Prostate gland (tissue), 2 donors: ENCODE measurements around the gene MXRA8. TPM values are rescaled to one million over a fixed set of nuclear protein-coding genes. Genes with fewer than 3 reads are reported as not detected.
"Not testable (repeated sequence)": the region's sequence is repeated elsewhere in the genome, so short reads cannot be mapped to it uniquely, and the experiment has no call there.

Source experiments
- DNase-seq: peaks from one replicate; pipeline ENCODE4 v3.0.0-alpha.2; 2019; ENCODE audit warnings: low spot score
- H3K27ac ChIP-seq, 2 donors: fragments of 200-600 bp; sonication (generic); 2 replicates each; pipeline ENCODE4 v1.5.1; 2017 to 2019
- H3K27me3 ChIP-seq: fragments of 200-600 bp; sonication (generic); replicated peaks from 2 replicates; pipeline ENCODE4 v1.5.1; 2019; ENCODE audit not compliant: insufficient read depth
- H3K36me3 ChIP-seq, 2 donors: fragments of 200-600 bp; sonication (generic); 1 replicate in 1 of 2; 2 replicates in 1 of 2; pipeline versions ENCODE4 v1.5.1 to v1.8.1; 2017 to 2019
- H3K4me1 ChIP-seq: fragments of 200-600 bp; sonication (generic); replicated peaks from 2 replicates; pipeline ENCODE4 v1.5.1; 2019
- H3K4me3 ChIP-seq, 2 donors: fragments of 200-600 bp; sonication (generic); 2 replicates each; pipeline ENCODE4 v1.5.1; 2017 to 2019
- H3K9me3 ChIP-seq: fragments of 200-600 bp; sonication (generic); 2 replicates; pipeline ENCODE4 v1.5.1; 2017
- CTCF ChIP-seq, 4 experiments: fragments of 200-600 bp in 2 of 4; fragments of 450-650 bp in 2 of 4; sonication (generic) in 2 of 4; IDR thresholded peaks; 1 replicate in 3 of 4; 2 replicates in 1 of 4; pipeline ENCODE4 v1.5.1; 2016 to 2019; ENCODE audit warnings: antibody characterized with exemption in 4 of 4, mild to moderate bottlenecking in 2 of 4, moderate library complexity in 2 of 4
- POLR2A ChIP-seq: fragments of 450-650 bp; IDR thresholded peaks from one replicate; pipeline ENCODE4 v1.6.1; 2016; ENCODE audit warnings: antibody characterized with exemption, mild to moderate bottlenecking
- POLR2AphosphoS5 ChIP-seq: sonication (generic); formaldehyde crosslinking; IDR thresholded peaks from one replicate; pipeline ENCODE4 v1.6.1; 2017; ENCODE audit warnings: antibody characterized with exemption
- WGBS: methylation state at CpG from one replicate; pipeline ENCODE4 v1.1.5; 2018; 5-methylcytosine and 5-hydroxymethylcytosine counted together
- intact Hi-C: fragments of 100-400 bp; cut with DNase I; formaldehyde crosslinking; loops from one replicate; pipeline ENCODE4 v1.14.2; 2022
- total RNA-seq, 2 donors: library from RNA; depleted of rRNA; stranded (reverse); fragments of >200 nt; gene quantifications; one replicate each; pipeline ENCODE4 v1.1.0, GENCODE V29; 2016

Gene MXRA8
- total RNA-seq, 2 donors from 2014 or later = 39.0 to 152 TPM

- Histone ChIP-seq H3K36me3 (peaks cover 32 to 52% of the 10 kb centered on the region in 2 donors), H3K9me3 (no peaks in the 10 kb centered on the region), H3K4me3 (no peak overlapping the region), H3K27ac (no peak overlapping the region), H3K4me1 (no peaks in the 10 kb centered on the region), H3K27me3 (no peaks in the 10 kb centered on the region)
- intact Hi-C loops = no loop called here
- no peak for DNase-seq
- TF ChIP-seq POLR2A = no peak
- TF ChIP-seq CTCF (IDR thresholded peaks at IDR 0.05) = no peak
- TF ChIP-seq POLR2AphosphoS5 = no peak
- WGBS = 83% methylated on average over 12 of the region's 12 CpGs
Observed at GRCh38 chr1:1391225-1391624, 32.9 kb upstream of the MXRA8 start.

GRCh38 chr1:1390675-1391074 is 32.3 kb upstream of the MXRA8 start:
- H3K4me1 ChIP-seq = no peaks in the 10 kb centered on the region
- TF ChIP-seq POLR2A (no peak), POLR2AphosphoS5 (no peak), CTCF (IDR thresholded peaks at IDR 0.05) (no peak)

GRCh38 chr1:1388078-1388472 is 29.7 kb upstream of the MXRA8 start:
- 93% methylated on average over 16 of the region's 16 CpGs for WGBS
- Histone ChIP-seq H3K4me3 (no peak overlapping the region), H3K36me3 (peaks cover 36 to 49% of the 10 kb centered on the region in 2 donors), H3K4me1 (no peaks in the 10 kb centered on the region), H3K27me3 (no peaks in the 10 kb centered on the region), H3K27ac (no peak overlapping the region), H3K9me3 (no peaks in the 10 kb centered on the region)
- no peak for DNase-seq
- intact Hi-C loops = no loop called here
- no peak for TF ChIP-seq POLR2A
- no peak for TF ChIP-seq CTCF (IDR thresholded peaks at IDR 0.05)
- no peak for TF ChIP-seq POLR2AphosphoS5

More at GRCh38 chr1:1390675-1391074, 32.3 kb upstream of the MXRA8 start:
- no peak overlapping the region for H3K4me3 ChIP-seq
- H3K9me3 ChIP-seq = no peaks in the 10 kb centered on the region
- no peak for DNase-seq
- peaks cover 37 to 57% of the 10 kb centered on the region in 2 donors for H3K36me3 ChIP-seq
- H3K27ac ChIP-seq = no peak overlapping the region
- no peaks in the 10 kb centered on the region for H3K27me3 ChIP-seq
- WGBS = 91% methylated on average over 12 of the region's 12 CpGs
- intact Hi-C loops = no loop called here

GRCh38 chr1:1387098-1388077 is 29.0 kb upstream of the MXRA8 start:
- 95% methylated on average over 50 of the region's 50 CpGs for WGBS
- H3K36me3 ChIP-seq = peaks cover 31 to 42% of the 10 kb centered on the region in 2 donors

GRCh38 chr1:1385931-1386330 is 27.6 kb upstream of the MXRA8 start:
- 90% methylated on average over 8 of the region's 8 CpGs for WGBS
- intact Hi-C loops = no loop called here
- Histone ChIP-seq H3K4me1 (no peaks in the 10 kb centered on the region), H3K36me3 (peaks cover 28 to 33% of the 10 kb centered on the region in 2 donors), H3K27ac (no peak overlapping the region), H3K4me3 (no peak overlapping the region), H3K27me3 (no peaks in the 10 kb centered on the region), H3K9me3 (no peaks in the 10 kb centered on the region)
- no peak for TF ChIP-seq POLR2AphosphoS5
- TF ChIP-seq CTCF (IDR thresholded peaks at IDR 0.05) = no peak
- no peak for TF ChIP-seq POLR2A
- DNase-seq = no peak

More at GRCh38 chr1:1387098-1388077, 29.0 kb upstream of the MXRA8 start:
- no peaks in the 10 kb centered on the region for H3K9me3 ChIP-seq
- intact Hi-C loops = no loop called here
- no peaks in the 10 kb centered on the region for H3K27me3 ChIP-seq
- DNase-seq = no peak
- no peaks in the 10 kb centered on the region for H3K4me1 ChIP-seq
- no peak overlapping the region for H3K27ac ChIP-seq
- no peak overlapping the region for H3K4me3 ChIP-seq
- no peak for TF ChIP-seq POLR2A

GRCh38 chr1:1385339-1385738 is 27.0 kb upstream of the MXRA8 start:
- intact Hi-C loops, H3K4me1 ChIP-seq, H3K4me3 ChIP-seq, H3K27ac ChIP-seq, DNase-seq, H3K27me3 ChIP-seq, H3K9me3 ChIP-seq: not testable (repeated sequence)
- 92% methylated on average over 29 of the region's 29 CpGs for WGBS
- H3K36me3 ChIP-seq = peaks cover 27 to 28% of the 10 kb centered on the region in 2 donors
